Adrenal gland (tissue), 12 donors: ENCODE results near the gene CDK4. TPM values are rescaled to one million over a fixed set of nuclear protein-coding genes. Genes with fewer than 3 reads are reported as not detected.

ENCODE experiments used
- DNase-seq, 7 donors: peaks; one replicate each; pipeline ENCODE4 v3.0.0-alpha.2; 2019 to 2020
- H3K27ac ChIP-seq, 5 donors: fragments of 200-600 bp; sonication (generic) in 4 of 5; 1 replicate in 3 of 5; 2 replicates in 2 of 5; pipeline versions ENCODE4 v1.5.1 to v1.8.0; 2016 to 2020; ENCODE audit warnings: mild to moderate bottlenecking in 1 of 5
- H3K27me3 ChIP-seq: fragments of 200-600 bp; 2 replicates; pipeline ENCODE4 v1.8.0; 2021
- H3K36me3 ChIP-seq, 2 donors: fragments of 200-600 bp; replicated peaks in 1 of 2; 1 replicate in 1 of 2; 2 replicates in 1 of 2; pipeline versions ENCODE4 v1.5.1 to v1.8.0; 2018 to 2022
- H3K4me1 ChIP-seq, 2 donors: fragments of 200-600 bp; replicated peaks in 1 of 2; 1 replicate in 1 of 2; 2 replicates in 1 of 2; pipeline versions ENCODE4 v1.5.1 to v1.8.0; 2018 to 2021
- H3K4me3 ChIP-seq, 4 donors: fragments of 200-600 bp; sonication (generic) in 3 of 4; one replicate each; pipeline ENCODE4 v1.5.1; 2016 to 2018
- H3K9me3 ChIP-seq, 3 donors: fragments of 200-600 bp; sonication (generic) in 1 of 3; replicated peaks in 1 of 3; 1 replicate in 2 of 3; 2 replicates in 1 of 3; pipeline versions ENCODE4 v1.5.1 to v1.8.0; 2016 to 2021
- CTCF ChIP-seq, 6 experiments: fragments of 450-650 bp in 4 of 6; fragments of 200-600 bp in 2 of 6; sonication (generic) in 1 of 6; IDR thresholded peaks; 1 replicate in 5 of 6; 2 replicates in 1 of 6; pipeline versions ENCODE4 v1.5.1 to v1.8.0; 2016 to 2021; ENCODE audit warnings: antibody characterized with exemption in 6 of 6, mild to moderate bottlenecking in 2 of 6, moderate library complexity in 1 of 6
- POLR2A ChIP-seq, 2 donors: fragments of 450-650 bp; IDR thresholded peaks; one replicate each; pipeline ENCODE4 v1.6.1; 2017; ENCODE audit warnings: antibody characterized with exemption in 2 of 2, mild to moderate bottlenecking in 2 of 2, moderate library complexity in 1 of 2
- WGBS, 4 donors: extraction: QIAGEN DNeasy Blood & Tissue Kit in 2 of 4; methylation state at CpG; one replicate each; pipeline versions ENCODE4 v1.1.5 to v1.1.7; 2013 to 2017; 5-methylcytosine and 5-hydroxymethylcytosine counted together
- intact Hi-C, 2 donors: fragments of 100-400 bp; cut with DNase I; formaldehyde crosslinking; loops; one replicate each; pipeline versions ENCODE4 v1.14.1 to v1.15.0; 2022 to 2023
- polyA plus RNA-seq, 3 donors: library from polyadenylated mRNA; stranded (reverse); fragments of 200-250 nt in 2 of 3; fragments of 350-450 nt in 1 of 3; fragmentation: Illumina TruSeq in 1 of 3; extraction: RNeasy Lipid Tissue Mini Kit (QIAGEN cat#74804) in 1 of 3; gene quantifications; one replicate each; pipeline ENCODE4 v1.2.3, GENCODE V29; 2013 to 2014
- total RNA-seq, 9 donors: library from RNA; depleted of rRNA in 4 of 9; stranded (reverse); fragments of >200 nt in 4 of 9; fragments of 120-200 nt in 1 of 9; fragmentation: NEBNext Ultra II Directional in 1 of 9; extraction: Animal tissue kit (Norgen Biotek cat#: 25700) in 1 of 9; gene quantifications; one replicate each; pipeline versions ENCODE4 v1.1.0 to v1.2.4, GENCODE V29; 2013 to 2023
- donor health status: healthy with polysubstance abuse.
- donor health status: Bipolar disorder and iron deficiency.
- donor health status: DM: yes; HTN: yes; CAD: no.
- donor health status: DM: no; HTN: no; CAD: no.
- donor health status: DM: no; HTN: no; CAD: no.
- donor health status: DM: yes; HTN: yes; CAD: no.

The CDK4 gene
- total and polyA plus RNA-seq, 12 donors = 46.8 to 197 (median 139) TPM

GRCh38 chr12:57760347-57760982, 8.4 kb upstream of the CDK4 start:
- H3K4me3 ChIP-seq = no peak overlapping the region
- TF ChIP-seq CTCF (IDR thresholded peaks at IDR 0.05) (no peak), POLR2A (IDR thresholded peaks at IDR 0.05) (no peak)
- WGBS, 4 donors = 84 to 95% (median 91%) methylated on average over 3 of the region's 3 CpGs
- no peaks in the 10 kb centered on the region for H3K9me3 ChIP-seq
- no peak overlapping the region for H3K27ac ChIP-seq
- H3K4me1 ChIP-seq = peaks cover 8 to 18% of the 10 kb centered on the region in 2 donors
- no peak for DNase-seq
- no peaks in the 10 kb centered on the region for H3K27me3 ChIP-seq
- H3K36me3 ChIP-seq = peaks cover 0 to 21% of the 10 kb centered on the region in 2 donors
- intact Hi-C loops = no loop called here

- TF ChIP-seq CTCF (IDR thresholded peaks at IDR 0.05) (peak in 4 of 6 experiments; percentile 21 to 36 (median 29)), POLR2A (IDR thresholded peaks at IDR 0.05) (no peak)
- 41 to 54% (median 49%) methylated on average over 2 to 3 of the region's 3 CpGs for WGBS, 4 donors
- DNase-seq = peak in 1 of 7 donors; percentile 35
- intact Hi-C loops = no loop called here
- H3K27me3 ChIP-seq = no peaks in the 10 kb centered on the region
- peaks cover 0 to 10% of the 10 kb centered on the region in 2 donors for H3K4me1 ChIP-seq
- H3K36me3 ChIP-seq = peaks cover 0 to 21% of the 10 kb centered on the region in 2 donors
- no peaks in the 10 kb centered on the region for H3K9me3 ChIP-seq
- no peak overlapping the region for H3K4me3 ChIP-seq
- H3K27ac ChIP-seq = no peak overlapping the region
Observed at GRCh38 chr12:57759360-57759980, 7.4 kb upstream of the CDK4 start.

- Histone ChIP-seq H3K9me3 (no peaks in the 10 kb centered on the region), H3K27me3 (no peaks in the 10 kb centered on the region), H3K4me1 (peaks cover 0 to 14% of the 10 kb centered on the region in 2 donors), H3K4me3 (no peak overlapping the region), H3K27ac (no peak overlapping the region), H3K36me3 (peaks cover 0 to 21% of the 10 kb centered on the region in 2 donors)
- no peak for DNase-seq
- 95 to 98% (median 96%) methylated on average over 15 to 25 of the region's 25 CpGs for WGBS, 4 donors
- intact Hi-C loops = no loop called here
- TF ChIP-seq CTCF (IDR thresholded peaks at IDR 0.05) (no peak), POLR2A (IDR thresholded peaks at IDR 0.05) (no peak)
Observed at GRCh38 chr12:57758552-57759359, 6.6 kb upstream of the CDK4 start.

- H3K4me1 ChIP-seq = peaks cover 0 to 18% of the 10 kb centered on the region in 2 donors
- 91 to 94% (median 93%) methylated on average over 4 of the region's 4 CpGs for WGBS, 4 donors
- no peaks in the 10 kb centered on the region for H3K27me3 ChIP-seq
- H3K4me3 ChIP-seq = no peak overlapping the region
- DNase-seq = no peak
- intact Hi-C loops = no loop called here
- TF ChIP-seq POLR2A (IDR thresholded peaks at IDR 0.05) (no peak), CTCF (IDR thresholded peaks at IDR 0.05) (no peak)
- H3K27ac ChIP-seq = no peak overlapping the region
- H3K9me3 ChIP-seq = no peaks in the 10 kb centered on the region
- peaks cover 0 to 21% of the 10 kb centered on the region in 2 donors for H3K36me3 ChIP-seq
Observed at GRCh38 chr12:57757771-57758170, 5.7 kb upstream of the CDK4 start.
